EH (cell line): Measurements from ENCODE around the gene MEA1.
A peak's percentile ranks its signal among the peaks of the same experiment; 100 is the strongest.

Experiments used
- DNase-seq: peaks from one replicate; pipeline ENCODE4 v3.0.0-alpha.2; 2015; ENCODE audit warnings: low read depth

MEA1 gene

GRCh38 chr6:42970871-42971612, 42.7 kb downstream of the MEA1 start:
- peak; percentile 56 for DNase-seq

DNA sequence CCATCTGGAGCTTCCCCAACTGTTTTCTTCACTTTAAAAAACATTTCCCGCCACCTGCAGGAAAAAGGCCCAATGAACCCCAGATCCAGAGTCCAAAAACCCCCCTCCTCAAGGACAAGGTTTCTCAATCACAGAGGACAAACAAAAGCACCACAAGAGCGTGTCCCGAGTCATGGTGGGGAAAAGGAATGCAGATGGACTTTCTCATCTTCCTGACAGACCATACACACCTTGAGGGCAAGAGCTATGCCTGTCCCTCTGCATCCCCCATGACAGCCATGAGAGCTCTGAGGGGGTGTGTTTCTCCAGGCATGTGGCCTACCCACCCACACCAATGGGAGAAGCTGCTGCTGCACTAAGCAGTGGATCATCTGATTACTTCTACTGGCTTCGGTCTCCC, 43.8 kb downstream of the MEA1 start:
- no peak for DNase-seq

DNA sequence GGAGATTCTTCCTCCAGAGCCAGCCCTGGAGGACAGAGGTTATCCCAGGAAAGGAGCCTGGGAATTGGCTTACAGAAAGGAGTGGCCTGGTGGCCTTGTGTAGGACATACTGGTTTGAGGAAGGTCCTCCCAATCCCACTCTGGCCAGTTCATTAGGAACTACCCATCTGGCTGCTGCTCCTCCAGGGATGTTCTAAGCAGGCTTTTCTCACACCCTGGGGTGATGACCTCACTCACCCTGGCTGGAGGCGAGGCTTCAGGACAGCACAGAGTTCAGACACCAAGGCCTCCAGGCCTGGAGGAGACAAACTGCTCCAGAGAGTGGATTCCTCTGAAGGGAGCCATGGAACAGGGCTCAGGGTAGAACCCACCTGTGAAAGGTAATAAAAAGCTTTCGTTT, 44.3 kb downstream of the MEA1 start:
- no peak for DNase-seq

- DNase-seq, result no peak
These were observed 45.0 kb downstream of the MEA1 start for GRCh38 chr6:42968783-42969182.

DNA sequence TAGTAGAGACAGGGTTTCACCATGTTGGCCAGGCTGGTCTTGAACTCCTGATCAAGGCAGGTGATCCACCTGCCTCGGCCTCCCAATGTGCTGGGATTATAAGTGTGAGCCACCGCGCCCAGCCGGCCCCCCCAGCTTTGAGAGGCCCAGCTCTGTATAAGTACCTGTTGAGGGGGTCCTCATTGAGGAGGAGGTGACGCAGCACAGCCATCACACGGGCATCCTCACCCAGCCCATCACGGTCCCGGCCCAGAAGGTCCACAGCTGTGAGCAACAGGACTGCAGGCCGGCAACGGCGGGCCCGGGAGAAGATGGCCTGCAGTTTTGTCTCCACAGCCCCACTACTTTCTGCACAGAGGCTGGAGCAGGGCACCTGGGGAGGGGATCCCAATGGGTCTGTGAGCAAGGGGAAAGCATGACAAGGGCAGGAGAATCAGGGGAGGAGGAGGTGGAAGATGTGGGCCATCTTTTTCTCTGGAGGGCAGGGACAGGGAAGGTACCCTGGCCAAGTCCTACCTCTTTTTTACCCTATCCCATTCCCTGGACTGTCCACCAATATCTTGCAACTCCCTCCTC, 45.5 kb downstream of the MEA1 start:
- DNase-seq, result no peak

- no peak for DNase-seq
These were observed 46.5 kb downstream of the MEA1 start for GRCh38 chr6:42967228-42967627.

GRCh38 chr6:42966571-42966970, 47.2 kb downstream of the MEA1 start:
- DNase-seq, result no peak

- peak; percentile 68 for DNase-seq
These were observed 49.7 kb downstream of the MEA1 start for GRCh38 chr6:42963855-42964605.

- DNase-seq, result no peak
These were observed 50.4 kb downstream of the MEA1 start for GRCh38 chr6:42963179-42963854.

GRCh38 chr6:42962502-42963178, 51.1 kb downstream of the MEA1 start:
- DNase-seq, result no peak

GRCh38 chr6:42962096-42962495, 51.6 kb downstream of the MEA1 start:
- DNase-seq, result no peak
